HepG2 (cell line): ENCODE measurements around the gene ATP2B2.

Experiments used
- MZF1 ChIP-seq: sonication (generic); formaldehyde crosslinking; IDR thresholded peaks from 2 replicates; pipeline ENCODE4 v1.8.1; 2023; ENCODE audit warnings: mild to moderate bottlenecking, missing genetic modification reagents, borderline replicate concordance
- ZNF652 ChIP-seq: IDR thresholded peaks from 2 replicates; pipeline ENCODE4 v1.6.1; 2016; ENCODE audit warnings: low read depth, borderline replicate concordance

- TF ChIP-seq ZNF652 = no peak
- no peak for TF ChIP-seq MZF1
Measured at GRCh38 chr3:10526366-10526765, 21.0 kb upstream of the ATP2B2 start.
